HT1080 (cell line): Measurements from ENCODE around the gene IFT20. TPM values are rescaled to one million over a fixed set of nuclear protein-coding genes. Genes with fewer than 3 reads are reported as not detected.
A peak's percentile ranks its signal among the peaks of the same experiment; 100 is the strongest.
"Not testable (repeated sequence)": the region's sequence is repeated elsewhere in the genome, so short reads cannot be mapped to it uniquely, and the experiment has no call there.

Source experiments
- DNase-seq: peaks from one replicate; pipeline ENCODE4 v3.0.0-alpha.2; 2015; ENCODE audit warnings: low read depth
- total RNA-seq: library from RNA; depleted of rRNA; stranded (reverse); fragments of >200 nt; shearing (Covaris generic); gene quantifications from 2 replicates; pipeline ENCODE4 v1.2.3, GENCODE V29; 2014

IFT20 gene
- total RNA-seq, 1 experiment from 2014 or later = 63.8 TPM

- DNase-seq = no peak
Observed at GRCh38 chr17:28364665-28365363, 29.5 kb upstream of the IFT20 start, which contains the start of gene SEBOX. TSS of gene SEBOX (minus strand) at chr17:28365199. CDS start at chr17:28365151, 48 bp downstream.

- DNase-seq = no peak
Observed at GRCh38 chr17:28363776-28364650, 28.7 kb upstream of the IFT20 start.

- DNase-seq = no peak
Observed at GRCh38 chr17:28363186-28363585, 27.9 kb upstream of the IFT20 start.

GRCh38 chr17:28357901-28358197 is 22.6 kb upstream of the IFT20 start:
- no peak for DNase-seq

- peak; percentile 92 for DNase-seq
Observed at GRCh38 chr17:28357061-28357900, 22.0 kb upstream of the IFT20 start, which contains the start of gene POLDIP2. TSS of gene POLDIP2 (minus strand) at chr17:28357527. CDS start at chr17:28357448, 79 bp downstream.

GRCh38 chr17:28350271-28350670 is 15.0 kb upstream of the IFT20 start:
- no peak for DNase-seq

GRCh38 chr17:28348979-28349378 is 13.7 kb upstream of the IFT20 start:
- DNase-seq = no peak

GRCh38 chr17:28347261-28347891 is 12.1 kb upstream of the IFT20 start:
- DNase-seq = peak; percentile 95

- DNase-seq = no peak
Observed at GRCh38 chr17:28346746-28347246, 11.5 kb upstream of the IFT20 start.

- DNase-seq = no peak
Observed at GRCh38 chr17:28346199-28346580, 10.9 kb upstream of the IFT20 start.

GRCh38 chr17:28345419-28346198 is 10.3 kb upstream of the IFT20 start:
- DNase-seq = no peak

- DNase-seq = no peak
Observed at GRCh38 chr17:28344435-28344901, 9.2 kb upstream of the IFT20 start.

- no peak for DNase-seq
Observed at GRCh38 chr17:28344011-28344410, 8.7 kb upstream of the IFT20 start.

GRCh38 chr17:28343491-28343932 is 8.2 kb upstream of the IFT20 start:
- DNase-seq = no peak

GRCh38 chr17:28342313-28342712 is 7.0 kb upstream of the IFT20 start:
- no peak for DNase-seq

- DNase-seq = no peak
Observed at GRCh38 chr17:28341516-28341915, 6.2 kb upstream of the IFT20 start.

- DNase-seq = no peak
Observed at GRCh38 chr17:28340374-28340773, 5.1 kb upstream of the IFT20 start.

GRCh38 chr17:28339431-28339830 is 4.2 kb upstream of the IFT20 start:
- DNase-seq = no peak

- not testable (repeated sequence) for DNase-seq
Observed at GRCh38 chr17:28338769-28339212, 3.5 kb upstream of the IFT20 start.
